ENCODE measurements around the gene SLC16A7.
"Not testable (repeated sequence)": the region's sequence is repeated elsewhere in the genome, so short reads cannot be mapped to it uniquely, and the experiment has no call there.

Gene SLC16A7

DNA sequence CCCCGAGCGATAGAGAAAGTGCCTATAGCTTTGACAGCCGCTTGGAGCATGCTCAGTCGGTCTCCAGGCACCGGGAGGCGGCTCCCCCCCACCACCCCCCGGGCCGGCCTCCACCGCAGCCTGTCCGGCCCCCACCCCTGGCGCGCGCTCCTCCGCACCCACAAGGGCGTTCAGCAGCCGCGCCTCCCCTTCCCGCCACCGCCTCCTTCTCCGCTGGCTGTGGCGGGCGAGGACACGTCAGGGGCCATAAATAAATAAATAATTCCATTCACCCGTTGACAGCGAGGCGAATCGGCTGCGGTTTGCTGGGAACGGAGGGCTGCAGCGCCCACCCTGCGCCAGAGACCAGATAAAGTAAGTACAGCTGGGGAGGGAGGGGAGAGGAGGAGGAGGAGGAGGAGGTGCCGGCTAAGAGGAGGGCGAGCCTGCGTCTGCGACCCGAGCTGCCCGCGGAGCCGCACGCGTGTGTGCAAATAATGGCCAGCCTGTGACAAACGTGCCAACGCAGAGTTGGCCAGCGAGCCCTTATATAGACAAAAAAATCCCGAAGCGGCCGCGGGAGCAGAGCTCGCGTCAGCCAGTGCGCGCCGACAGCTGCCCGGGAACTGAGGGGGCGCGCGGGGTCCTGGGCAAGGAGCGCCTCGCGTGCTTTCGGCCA is at the start of gene SLC16A7:
TSS of gene SLC16A7 (plus strand) at position 147 of the 658 bp plus-strand sequence. CDS start 108,773 bp downstream, outside the sequence.
- DNase-seq (ENCODE audit: low spot score): peak; percentile 93

DNA sequence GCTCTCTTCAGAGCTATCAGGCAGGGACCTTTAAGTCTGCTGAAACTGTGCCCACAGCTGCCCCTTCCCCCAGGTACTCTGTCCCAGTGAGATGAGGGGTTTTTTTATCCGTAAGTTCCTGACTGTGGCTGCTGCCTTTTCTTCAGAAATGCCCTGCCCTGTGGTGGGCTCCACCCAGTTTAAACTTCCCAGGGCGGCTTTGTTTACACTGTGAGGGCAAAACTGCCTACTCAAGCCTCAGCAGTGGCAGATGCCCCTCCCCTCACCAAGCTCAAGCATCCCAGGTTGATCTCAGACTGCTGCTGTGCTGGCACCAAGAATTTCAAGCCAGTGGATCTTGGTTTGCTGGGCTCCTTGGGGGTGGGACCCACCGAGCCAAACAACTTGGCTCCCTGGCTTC is 46.9 kb upstream of the SLC16A7 start:
- no peak for DNase-seq (ENCODE audit: low spot score)

- DNase-seq (ENCODE audit: low spot score): no peak
Measured at GRCh38 chr12:59559696-59560095, 36.1 kb upstream of the SLC16A7 start.

GRCh38 chr12:59570145-59570544 is 25.7 kb upstream of the SLC16A7 start:
- no peak for DNase-seq (ENCODE audit: low spot score)

DNA sequence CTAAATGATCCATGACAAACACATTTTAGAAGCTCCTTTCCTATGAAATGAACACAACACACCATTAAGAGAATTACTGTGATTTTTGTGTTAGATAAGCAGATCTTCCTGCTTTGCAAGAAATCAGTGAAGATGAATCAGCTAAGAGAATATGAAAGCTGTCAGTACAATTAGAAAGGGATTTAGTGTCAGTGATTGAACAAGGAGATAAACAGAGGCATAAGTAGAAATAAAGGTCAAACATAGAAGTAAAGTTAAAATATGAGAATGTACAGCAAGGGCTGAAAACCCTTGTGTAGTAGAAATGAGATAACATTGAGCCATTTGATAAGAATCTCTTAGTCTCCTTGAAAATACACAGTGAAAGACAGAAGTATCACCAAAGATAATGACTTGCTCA is 21.4 kb upstream of the SLC16A7 start:
- DNase-seq (ENCODE audit: low spot score): no peak

GRCh38 chr12:59575826-59576225 is 20.0 kb upstream of the SLC16A7 start:
- no peak for DNase-seq (ENCODE audit: low spot score)

DNA sequence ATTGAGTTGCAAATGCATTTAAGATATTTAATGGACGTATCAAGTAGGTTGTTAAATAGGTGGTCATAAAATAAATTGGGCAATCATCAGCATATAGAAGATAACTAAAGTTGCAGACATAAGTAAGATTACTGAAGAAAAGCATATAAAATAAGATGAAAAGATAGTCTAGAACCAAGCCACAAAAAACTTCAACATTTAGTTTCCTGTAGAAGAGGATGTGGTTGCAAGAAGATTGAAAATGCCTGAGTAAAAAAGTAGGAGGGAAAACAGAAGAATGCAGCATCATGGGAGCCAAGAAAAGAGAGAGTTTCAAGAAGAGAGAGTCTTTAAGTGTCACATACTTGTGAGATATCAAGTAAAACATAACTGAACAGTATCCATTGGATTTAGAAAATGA is 17.6 kb upstream of the SLC16A7 start:
- no peak for DNase-seq (ENCODE audit: low spot score)

DNA sequence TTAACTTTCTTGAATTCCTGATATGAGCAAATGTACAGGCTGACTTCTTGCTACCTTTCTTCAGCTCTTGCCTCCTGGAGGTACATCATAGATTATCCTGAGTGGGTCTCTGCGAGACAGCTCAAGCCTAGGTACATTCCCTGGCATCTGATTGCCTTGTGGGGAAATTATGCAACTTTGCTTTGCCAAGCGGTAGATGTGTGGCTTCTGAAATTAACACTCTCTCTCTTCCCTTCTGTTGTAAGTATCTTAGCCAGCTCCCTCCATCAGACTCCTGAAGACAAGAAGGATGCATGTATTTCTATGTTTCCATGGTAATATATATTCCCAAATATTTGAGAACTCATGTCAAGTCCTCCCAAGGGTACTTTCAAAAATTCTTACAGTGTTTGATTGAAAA is 16.2 kb upstream of the SLC16A7 start:
- no peak for DNase-seq (ENCODE audit: low spot score)

DNA sequence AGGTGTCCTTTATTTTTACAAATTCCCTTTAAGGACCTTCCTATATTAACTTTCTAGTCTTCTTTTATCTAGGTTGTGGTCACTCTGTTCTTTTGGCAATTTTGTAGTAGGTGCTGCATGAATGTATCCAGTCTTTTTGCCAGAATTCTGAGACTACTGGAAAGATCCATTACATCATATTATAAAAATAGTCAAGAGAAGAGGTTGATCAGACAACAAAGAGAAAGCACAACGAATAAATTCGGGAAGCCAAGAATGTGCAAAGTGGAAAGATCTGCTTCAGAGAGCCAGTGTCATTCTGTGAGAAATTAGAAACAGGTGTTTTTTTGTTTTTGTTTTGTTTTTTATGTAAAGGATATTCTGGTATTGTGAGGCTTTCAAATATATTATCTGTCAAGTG is 15.8 kb upstream of the SLC16A7 start:
- DNase-seq (ENCODE audit: low spot score): no peak

DNA sequence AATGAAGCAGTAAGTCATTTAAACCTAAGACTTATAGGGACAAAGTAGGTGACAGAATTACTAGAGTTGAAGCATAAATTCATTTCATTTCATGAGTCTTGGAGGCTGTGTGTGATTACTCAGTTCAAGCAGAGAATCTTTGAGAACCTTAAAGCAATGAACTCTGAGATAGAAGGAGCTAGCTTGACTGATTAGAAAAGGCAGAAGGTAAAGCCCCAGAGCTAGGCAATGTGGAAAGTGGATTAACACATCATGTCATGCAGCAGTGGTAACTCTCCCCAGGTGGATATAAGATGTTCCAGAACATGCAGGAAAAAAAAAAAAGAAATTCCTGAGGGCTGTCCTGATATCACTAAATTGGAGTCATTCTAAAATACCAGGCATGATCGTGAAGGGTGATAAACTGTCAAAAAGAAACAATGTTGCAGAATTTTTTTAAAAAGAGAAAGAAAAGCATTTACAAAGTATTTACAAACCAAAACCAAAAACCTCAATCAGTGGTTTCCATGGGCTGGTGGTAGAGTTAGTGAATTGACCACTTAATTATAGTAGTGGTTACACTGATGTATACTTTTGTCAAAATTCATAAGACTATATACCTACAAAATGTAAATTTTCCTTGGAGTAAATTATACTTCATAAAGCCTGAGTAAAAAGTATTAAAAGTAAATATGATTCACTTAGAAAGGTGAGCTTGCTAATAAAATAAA is 12.7 kb upstream of the SLC16A7 start:
- DNase-seq (ENCODE audit: low spot score): no peak

GRCh38 chr12:59587710-59588109 is 8.1 kb upstream of the SLC16A7 start:
- DNase-seq (ENCODE audit: low spot score): no peak

GRCh38 chr12:59593761-59594160 is 2.1 kb upstream of the SLC16A7 start:
- DNase-seq (ENCODE audit: low spot score): no peak

DNA sequence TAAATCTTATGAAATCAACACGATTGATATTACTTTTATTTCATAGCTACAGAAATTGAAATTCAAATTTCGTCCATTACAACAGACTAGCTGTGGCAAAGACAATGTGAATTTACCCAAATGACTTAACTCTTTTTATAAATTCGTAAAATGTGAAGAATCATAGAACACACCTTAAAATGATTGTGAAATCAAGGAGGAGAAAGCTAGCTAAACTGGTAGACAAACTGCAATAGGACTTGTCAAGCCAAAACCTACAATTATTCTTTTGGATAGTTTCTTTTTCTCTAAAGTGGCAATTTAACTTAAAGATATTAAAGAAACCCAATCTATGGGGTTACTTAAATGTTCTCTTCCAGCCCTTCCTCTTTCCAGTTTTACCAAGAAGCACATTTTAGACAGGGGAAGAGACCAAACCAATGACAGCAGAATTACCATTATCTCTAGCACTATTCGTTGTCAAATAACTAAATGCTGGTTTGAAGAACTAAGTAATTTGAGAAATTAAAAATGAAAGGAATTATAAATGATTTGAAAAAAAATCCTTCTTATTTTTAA is 807 bp upstream of the SLC16A7 start:
- no peak for DNase-seq (ENCODE audit: low spot score)

- DNase-seq (ENCODE audit: low spot score): no peak
Measured at GRCh38 chr12:59595565-59595882, 305 bp upstream of the SLC16A7 start.

DNA sequence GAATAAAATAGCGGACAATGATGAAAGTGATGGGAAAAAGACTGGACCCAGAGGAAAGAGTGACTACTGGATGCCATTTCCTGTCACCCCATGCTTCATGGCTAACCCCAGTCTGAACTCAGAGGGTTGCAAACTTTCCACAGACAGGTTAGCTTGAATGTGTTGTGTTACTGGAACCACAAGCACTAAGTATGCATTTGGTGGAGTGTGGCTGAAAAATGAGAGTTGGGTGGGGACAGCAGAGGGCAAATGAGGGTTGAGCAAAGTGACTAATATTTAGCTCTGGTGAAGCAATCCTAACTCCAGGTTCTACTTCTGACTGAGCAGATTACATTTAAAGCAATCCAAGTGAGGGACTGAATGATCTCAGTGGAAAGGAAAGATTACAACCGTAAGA is 1.6 kb downstream of the SLC16A7 start:
- peak; percentile 67 for DNase-seq (ENCODE audit: low spot score)

- no peak for DNase-seq (ENCODE audit: low spot score)
Measured at GRCh38 chr12:59600171-59600570, 4.3 kb downstream of the SLC16A7 start.

DNA sequence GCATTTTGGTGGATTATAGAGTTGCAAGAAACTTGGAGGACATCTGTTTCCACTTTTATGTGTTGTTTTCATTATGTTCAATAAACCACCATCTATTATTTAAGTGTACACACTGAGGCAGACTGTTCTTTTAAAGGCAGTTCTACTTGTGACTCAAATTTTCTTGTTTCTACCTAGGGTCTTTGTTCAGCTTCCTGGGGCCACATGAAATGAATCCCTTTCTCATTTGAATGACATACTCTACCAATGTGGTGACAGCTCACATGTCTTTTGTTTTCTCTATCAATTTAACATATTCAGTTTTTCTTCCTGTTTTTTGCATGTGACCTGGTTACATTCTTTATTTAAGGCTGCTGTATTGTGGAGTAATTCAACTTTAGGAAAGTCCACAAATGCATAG is 7.9 kb downstream of the SLC16A7 start:
- DNase-seq (ENCODE audit: low spot score): no peak

- not testable (repeated sequence) for DNase-seq (ENCODE audit: low spot score)
Measured at GRCh38 chr12:59612823-59613434, 17.1 kb downstream of the SLC16A7 start.

- no peak for DNase-seq (ENCODE audit: low spot score)
Measured at GRCh38 chr12:59615392-59616165, 19.8 kb downstream of the SLC16A7 start.

DNA sequence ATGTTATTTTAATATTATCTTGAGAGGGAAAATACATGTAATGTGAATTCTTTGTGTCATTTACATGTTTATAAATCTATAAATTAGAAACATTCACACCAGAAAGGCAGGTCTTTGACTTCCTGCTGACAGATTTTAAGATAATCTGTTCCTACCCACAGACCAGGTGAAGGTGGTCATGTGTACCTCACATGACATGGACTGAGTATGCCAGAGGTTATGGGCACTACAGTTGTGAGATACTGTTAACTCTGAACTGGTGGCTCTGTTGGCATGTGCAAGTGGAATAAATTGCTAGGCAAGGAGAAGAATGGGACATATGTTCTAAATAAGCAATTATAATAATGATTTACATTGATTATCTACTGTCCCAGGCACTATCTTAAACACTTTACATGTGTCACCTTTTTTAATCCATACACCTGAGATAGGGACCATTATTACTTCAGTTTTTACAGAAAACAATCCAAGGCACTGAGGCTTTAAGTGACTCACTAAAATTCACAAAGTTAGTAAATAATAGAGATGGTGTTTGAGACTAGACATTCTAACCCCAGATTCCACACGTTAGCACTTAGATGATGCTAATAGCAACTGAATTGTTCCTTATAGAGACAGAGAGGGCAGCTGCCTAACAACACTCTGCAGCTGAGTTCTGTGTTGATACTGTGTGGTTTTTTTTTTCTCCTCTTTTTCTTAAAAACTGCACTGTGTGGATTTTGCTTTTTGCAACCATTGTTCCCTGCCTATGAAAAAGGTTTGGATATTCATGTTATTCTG is 23.8 kb downstream of the SLC16A7 start:
- no peak for DNase-seq (ENCODE audit: low spot score)

- DNase-seq (ENCODE audit: low spot score): no peak
Measured at GRCh38 chr12:59620326-59620725, 24.5 kb downstream of the SLC16A7 start.

Measured in left forelimb (tissue), 1 donor.